Measurements from ENCODE around the gene TRIM75.
"Not testable (repeated sequence)": the region's sequence is repeated elsewhere in the genome, so short reads cannot be mapped to it uniquely, and the experiment has no call there.

The TRIM75 gene

GRCh38 chr4:165073346-165073745, 19.7 kb downstream of the TRIM75 start:
- in situ Hi-C loops (cut with MboI; ENCODE audit: low sequenced_read_pairs) = not testable (repeated sequence)

DNA sequence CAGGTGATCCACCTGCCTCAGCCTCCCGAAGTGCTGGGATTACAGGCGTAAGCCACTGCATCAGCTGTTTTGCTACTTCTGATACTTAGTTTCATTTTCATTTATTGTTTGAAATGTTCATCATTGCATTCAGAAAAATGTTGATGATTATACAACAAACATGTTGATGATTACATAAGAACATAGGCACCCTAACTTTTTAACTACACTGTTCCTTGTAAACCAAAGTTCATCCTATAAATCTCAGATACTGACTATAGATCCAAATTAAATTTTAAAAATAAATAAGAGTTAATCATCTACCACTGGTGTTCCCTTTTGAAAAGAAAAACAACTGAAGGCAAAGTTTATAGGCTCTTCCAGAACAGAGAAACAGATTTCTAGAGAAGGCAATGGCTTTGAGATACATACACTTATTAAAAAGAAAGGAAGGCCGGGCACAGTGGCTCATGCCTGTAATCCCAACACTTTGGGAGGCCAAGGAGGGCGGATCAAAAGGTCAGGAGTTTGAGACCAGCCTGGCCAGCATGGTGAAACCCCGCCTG, 23.4 kb downstream of the TRIM75 start:
- in situ Hi-C loops (cut with MboI; ENCODE audit: low sequenced_read_pairs) = no loop called here

DNA sequence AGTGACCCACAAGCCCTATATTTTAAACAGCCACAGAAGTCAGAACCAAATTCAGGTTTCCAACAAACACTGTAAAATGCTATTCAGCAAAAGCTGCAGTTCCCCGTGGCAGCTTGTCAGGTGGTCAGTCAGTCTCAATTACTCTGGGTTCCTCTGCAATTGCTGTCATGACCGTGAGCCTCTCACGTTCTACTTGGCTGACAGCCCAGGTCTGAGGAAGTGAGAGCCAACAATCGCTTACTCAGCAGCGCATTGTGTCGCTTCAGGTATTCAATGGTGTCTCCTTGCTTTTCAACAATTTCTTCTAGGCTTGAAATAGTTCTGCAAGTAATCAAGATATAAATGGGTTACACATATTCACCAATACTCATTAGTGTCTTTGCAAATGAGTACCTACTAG, 25.8 kb downstream of the TRIM75 start:
- in situ Hi-C loops (cut with MboI; ENCODE audit: low sequenced_read_pairs) = no loop called here

DNA sequence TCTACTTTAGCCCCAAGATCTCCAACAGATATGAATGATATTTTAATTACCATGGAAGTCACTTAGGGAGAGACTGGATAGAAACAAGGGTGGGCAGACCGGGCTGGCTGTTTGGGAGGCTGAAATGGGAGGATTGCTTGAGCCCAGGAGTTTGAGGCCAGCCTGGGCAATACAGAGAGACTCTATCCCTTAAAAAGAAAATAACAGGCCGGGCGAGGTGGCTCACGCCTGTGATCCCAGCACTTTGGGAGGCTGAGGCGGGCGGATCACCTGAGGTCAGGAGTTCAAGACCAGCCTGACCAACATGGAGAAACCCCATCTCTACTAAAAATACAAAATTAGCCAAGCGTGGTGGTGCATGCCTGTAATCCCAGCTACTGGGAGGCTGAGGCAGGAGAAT, 31.1 kb downstream of the TRIM75 start:
- in situ Hi-C loops (cut with MboI; ENCODE audit: low sequenced_read_pairs) = not testable (repeated sequence)

GRCh38 chr4:165085946-165086345, 32.3 kb downstream of the TRIM75 start:
- in situ Hi-C loops (cut with MboI; ENCODE audit: low sequenced_read_pairs) = no loop called here

DNA sequence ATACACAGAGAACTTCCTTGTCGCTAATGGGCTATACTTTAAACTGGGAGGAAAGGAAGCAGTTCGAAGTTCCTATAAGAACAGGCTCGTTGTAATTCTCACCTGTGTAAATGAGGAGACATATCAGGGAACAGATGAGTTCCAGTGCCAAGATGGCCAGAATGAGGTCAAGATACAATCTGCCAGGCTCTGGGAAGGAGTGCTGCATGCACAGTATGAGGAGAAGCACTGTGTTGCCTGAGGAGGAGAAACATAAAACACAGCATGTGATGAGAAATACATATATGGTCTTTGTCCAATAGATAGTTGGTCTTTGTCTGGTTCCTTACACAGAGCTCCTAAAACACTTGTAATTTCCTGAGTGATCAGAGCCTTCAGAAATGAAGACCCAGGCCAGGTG, 34.7 kb downstream of the TRIM75 start:
- in situ Hi-C loops (cut with MboI; ENCODE audit: low sequenced_read_pairs) = no loop called here

DNA sequence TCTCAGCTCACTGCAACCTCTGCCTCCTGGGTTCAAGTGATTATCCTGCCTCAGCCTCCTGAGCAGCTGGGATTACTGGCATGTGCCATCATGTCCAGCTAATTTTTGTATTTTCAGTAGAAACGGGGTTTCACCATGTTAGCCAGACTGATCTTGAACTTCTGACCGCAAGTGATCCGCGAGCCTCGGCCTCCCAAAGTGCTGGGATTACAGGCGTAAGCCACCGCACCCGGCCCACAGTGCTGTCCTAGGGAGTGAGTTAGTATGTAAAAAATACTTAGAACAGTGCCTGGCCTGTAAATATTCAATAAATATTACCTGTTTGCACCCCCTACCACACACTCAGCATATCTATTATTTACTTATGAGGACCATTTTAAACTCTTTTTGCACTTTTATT, 38.5 kb downstream of the TRIM75 start:
- in situ Hi-C loops (cut with MboI; ENCODE audit: low sequenced_read_pairs) = not testable (repeated sequence)

DNA sequence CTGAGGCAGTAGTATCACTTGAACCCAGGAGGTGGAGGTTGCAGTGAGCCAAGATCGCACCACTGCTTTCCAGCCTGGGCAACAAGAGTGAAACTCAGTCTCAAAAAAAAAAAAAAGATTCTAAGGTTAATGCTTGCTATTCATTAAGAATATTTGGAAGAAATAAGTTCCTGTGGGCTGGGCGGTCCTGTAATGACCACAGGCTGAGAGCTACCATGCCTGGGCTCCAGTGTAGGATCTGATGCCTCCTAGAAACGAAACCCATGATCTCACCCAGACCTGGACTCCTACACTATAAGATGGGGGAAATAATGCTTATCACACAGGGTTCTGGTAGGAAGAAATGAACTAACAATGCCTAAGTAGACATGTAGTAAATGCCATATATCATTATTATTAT, 41.2 kb downstream of the TRIM75 start:
- in situ Hi-C loops (cut with MboI; ENCODE audit: low sequenced_read_pairs) = no loop called here

GRCh38 chr4:165095291-165095690, 41.6 kb downstream of the TRIM75 start:
- in situ Hi-C loops (cut with MboI; ENCODE audit: low sequenced_read_pairs) = no loop called here

- in situ Hi-C loops (cut with MboI; ENCODE audit: low sequenced_read_pairs) = no loop called here
These were observed 43.1 kb downstream of the TRIM75 start for GRCh38 chr4:165096776-165097175.

- in situ Hi-C loops (cut with MboI; ENCODE audit: low sequenced_read_pairs) = no loop called here
These were observed 48.0 kb downstream of the TRIM75 start for GRCh38 chr4:165101641-165102040.

DNA sequence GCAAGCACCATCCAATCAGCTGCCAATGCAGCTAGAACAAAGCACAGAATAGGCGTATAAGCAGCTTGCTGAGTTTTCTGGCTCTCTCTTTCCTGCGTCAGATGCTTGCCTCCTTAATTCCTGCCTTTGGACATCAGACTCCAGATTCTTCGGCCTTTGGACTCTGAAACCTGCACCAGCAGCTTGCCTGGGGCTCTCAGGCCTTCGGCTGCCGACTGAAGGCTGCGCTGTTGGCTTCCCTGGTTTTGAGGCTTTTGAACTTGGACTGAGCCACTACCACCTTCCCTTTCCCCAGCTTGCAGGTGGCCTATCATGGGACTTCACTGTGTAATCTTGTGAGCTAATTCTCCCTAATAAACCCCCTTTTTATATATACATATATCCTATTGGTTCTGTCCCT, 52.9 kb downstream of the TRIM75 start:
- in situ Hi-C loops (cut with MboI; ENCODE audit: low sequenced_read_pairs) = no loop called here
